ENCODE data around the gene TTC39A.
"Not testable (repeated sequence)": the region's sequence is repeated elsewhere in the genome, so short reads cannot be mapped to it uniquely, and the experiment has no call there.

The TTC39A gene

GRCh38 chr1:51329443-51330325 lies 678 bp downstream of the TTC39A start:
- in situ Hi-C loops (cut with HindIII; ENCODE audit: low pct_unique_long_range_greater_than_20kb, low sequenced_read_pairs) = no loop called here
- DNase-seq (ENCODE audit: low read depth in 1 of 2, low spot score in 1 of 2) = peak; percentile 82 to 98
- TF ChIP-seq JUND (IDR thresholded peaks at IDR 0.05; ENCODE audit: low read depth) = peak; percentile 68; the same call in 1 of the 2 replicates

GRCh38 chr1:51328926-51329325 lies 1.4 kb downstream of the TTC39A start:
- no peak for DNase-seq (ENCODE audit: low read depth in 1 of 2, low spot score in 1 of 2)
- in situ Hi-C loops (cut with HindIII; ENCODE audit: low pct_unique_long_range_greater_than_20kb, low sequenced_read_pairs) = no loop called here
- no peak for TF ChIP-seq JUND (IDR thresholded peaks at IDR 0.05; ENCODE audit: low read depth)

GRCh38 chr1:51328279-51328678 lies 2.1 kb downstream of the TTC39A start:
- TF ChIP-seq JUND (IDR thresholded peaks at IDR 0.05; ENCODE audit: low read depth) = no peak
- in situ Hi-C loops (cut with HindIII; ENCODE audit: low pct_unique_long_range_greater_than_20kb, low sequenced_read_pairs) = no loop called here

GRCh38 chr1:51327386-51327785 lies 3.0 kb downstream of the TTC39A start:
- DNase-seq (ENCODE audit: low read depth in 1 of 2, low spot score in 1 of 2) = no peak

More at GRCh38 chr1:51328279-51328678, 2.1 kb downstream of the TTC39A start:
- no peak for DNase-seq (ENCODE audit: low read depth in 1 of 2, low spot score in 1 of 2)

GRCh38 chr1:51326839-51327238 lies 3.5 kb downstream of the TTC39A start:
- no peak for DNase-seq (ENCODE audit: low read depth in 1 of 2, low spot score in 1 of 2)
- TF ChIP-seq JUND (IDR thresholded peaks at IDR 0.05; ENCODE audit: low read depth) = no peak
- in situ Hi-C loops (cut with HindIII; ENCODE audit: low pct_unique_long_range_greater_than_20kb, low sequenced_read_pairs) = no loop called here

More at GRCh38 chr1:51327386-51327785, 3.0 kb downstream of the TTC39A start:
- TF ChIP-seq JUND (IDR thresholded peaks at IDR 0.05; ENCODE audit: low read depth) = no peak
- in situ Hi-C loops (cut with HindIII; ENCODE audit: low pct_unique_long_range_greater_than_20kb, low sequenced_read_pairs) = no loop called here

- no peak for TF ChIP-seq JUND (IDR thresholded peaks at IDR 0.05; ENCODE audit: low read depth)
- in situ Hi-C loops (cut with HindIII; ENCODE audit: low pct_unique_long_range_greater_than_20kb, low sequenced_read_pairs) = no loop called here
- peak in 1 of 2 experiments; percentile 49 for DNase-seq (ENCODE audit: low read depth in 1 of 2, low spot score in 1 of 2)
Measured at GRCh38 chr1:51325878-51326755, 4.2 kb downstream of the TTC39A start.

- in situ Hi-C loops (cut with HindIII; ENCODE audit: low pct_unique_long_range_greater_than_20kb, low sequenced_read_pairs) = no loop called here
- no peak for DNase-seq (ENCODE audit: low read depth in 1 of 2, low spot score in 1 of 2)
- TF ChIP-seq JUND (IDR thresholded peaks at IDR 0.05; ENCODE audit: low read depth) = no peak
Measured at GRCh38 chr1:51325391-51325790, 5.0 kb downstream of the TTC39A start.

- DNase-seq (ENCODE audit: low read depth in 1 of 2, low spot score in 1 of 2); in situ Hi-C loops (cut with HindIII; ENCODE audit: low pct_unique_long_range_greater_than_20kb, low sequenced_read_pairs): not testable (repeated sequence)
Measured at GRCh38 chr1:51325011-51325385, 5.4 kb downstream of the TTC39A start.

GRCh38 chr1:51324251-51325010 lies 5.9 kb downstream of the TTC39A start:
- no peak for TF ChIP-seq JUND (IDR thresholded peaks at IDR 0.05; ENCODE audit: low read depth)
- DNase-seq (ENCODE audit: low read depth in 1 of 2, low spot score in 1 of 2) = peak in 1 of 2 experiments; percentile 96
- in situ Hi-C loops (cut with HindIII; ENCODE audit: low pct_unique_long_range_greater_than_20kb, low sequenced_read_pairs) = no loop called here

- DNase-seq (ENCODE audit: low read depth in 1 of 2, low spot score in 1 of 2) = peak in 1 of 2 experiments; percentile 63
- in situ Hi-C loops (cut with HindIII; ENCODE audit: low pct_unique_long_range_greater_than_20kb, low sequenced_read_pairs) = no loop called here
- no peak for TF ChIP-seq JUND (IDR thresholded peaks at IDR 0.05; ENCODE audit: low read depth)
Measured at GRCh38 chr1:51323778-51324177, 6.6 kb downstream of the TTC39A start.

- TF ChIP-seq JUND (IDR thresholded peaks at IDR 0.05; ENCODE audit: low read depth) = no peak
- in situ Hi-C loops (cut with HindIII; ENCODE audit: low pct_unique_long_range_greater_than_20kb, low sequenced_read_pairs) = no loop called here
- DNase-seq (ENCODE audit: low read depth in 1 of 2, low spot score in 1 of 2) = no peak
Measured at GRCh38 chr1:51322417-51323101, 7.8 kb downstream of the TTC39A start.

GRCh38 chr1:51321924-51322280 lies 8.5 kb downstream of the TTC39A start:
- peak in 1 of 2 experiments; percentile 52 for DNase-seq (ENCODE audit: low read depth in 1 of 2, low spot score in 1 of 2)
- in situ Hi-C loops (cut with HindIII; ENCODE audit: low pct_unique_long_range_greater_than_20kb, low sequenced_read_pairs) = no loop called here

More at GRCh38 chr1:51321924-51322280, 8.5 kb downstream of the TTC39A start:
- no peak for TF ChIP-seq JUND (IDR thresholded peaks at IDR 0.05; ENCODE audit: low read depth)

Measured in T47D (cell line).